Caco-2 (cell line): ENCODE measurements around the gene SMPDL3A. TPM values are rescaled to one million over a fixed set of nuclear protein-coding genes. Genes with fewer than 3 reads are reported as not detected.
"Not testable (repeated sequence)": the region's sequence is repeated elsewhere in the genome, so short reads cannot be mapped to it uniquely, and the experiment has no call there.

Source experiments
- BruUV-seq: library from RNA; stranded (reverse); fragments of 400-500 nt; replicated peaks from 2 replicates; lab custom pipeline; 2021; lab: Mats Ljungman, UMichigan
- CTCF ChIA-PET: fragments of 300-600 bp; sonication (Branson Sonifier 250); formaldehyde crosslinking; loops from one replicate; lab custom pipeline; 2022; ENCODE audit warnings: antibody characterized with exemption; lab: Charles Lee
- POLR2A ChIA-PET: fragments of 300-600 bp; sonication (Branson Sonifier 250); formaldehyde crosslinking; loops from one replicate; lab custom pipeline; 2022; ENCODE audit warnings: antibody characterized with exemption; lab: Charles Lee
- DNase-seq, 2 experiments: peaks; one replicate each; pipeline versions ENCODE4 v3.0.0 to v3.0.0-alpha.2; 2020 to 2022
- H3K27me3 ChIP-seq: replicated peaks from 2 replicates; pipeline ENCODE4 v1.6.0; 2011; ENCODE audit warnings: low read length; ENCODE audit not compliant: control insufficient read depth, insufficient read depth
- H3K36me3 ChIP-seq: 2 replicates; pipeline ENCODE4 v1.5.1; 2011; ENCODE audit warnings: low read length; ENCODE audit not compliant: control insufficient read depth, insufficient read depth
- H3K4me1 ChIP-seq: fragments of 250-450 bp; sonication (Bioruptor Pico); 2 replicates; pipeline ENCODE4 v1.5.1; 2020; ENCODE audit warnings: mild to moderate bottlenecking
- H3K4me3 ChIP-seq: 2 replicates; pipeline ENCODE4 v1.5.1; 2011; ENCODE audit warnings: low read depth, mild to moderate bottlenecking, control low read depth, low read length
- H3K9me3 ChIP-seq: fragments of 250-450 bp; sonication (Bioruptor Pico); 2 replicates; pipeline ENCODE4 v1.5.1; 2020; ENCODE audit warnings: mild to moderate bottlenecking, moderate library complexity
- H3K27ac Mint-ChIP-seq: one replicate; pipeline ENCODE4 v1.8.0; 2022; ENCODE audit warnings: mixed read lengths; ENCODE audit not compliant: unreplicated experiment
- H3K27me3 Mint-ChIP-seq: one replicate; pipeline ENCODE4 v1.8.0; 2022; ENCODE audit warnings: mixed read lengths; ENCODE audit not compliant: insufficient read depth, unreplicated experiment
- H3K36me3 Mint-ChIP-seq: one replicate; pipeline ENCODE4 v1.8.0; 2022; ENCODE audit warnings: mild to moderate bottlenecking, mixed read lengths; ENCODE audit not compliant: insufficient read depth, unreplicated experiment
- H3K4me1 Mint-ChIP-seq: one replicate; pipeline ENCODE4 v1.8.0; 2022; ENCODE audit warnings: low read depth, mixed read lengths; ENCODE audit not compliant: unreplicated experiment
- H3K4me3 Mint-ChIP-seq: one replicate; pipeline ENCODE4 v1.8.0; 2022; ENCODE audit warnings: mild to moderate bottlenecking, moderate library complexity, mixed read lengths; ENCODE audit not compliant: unreplicated experiment
- H3K9me3 Mint-ChIP-seq: one replicate; pipeline ENCODE4 v1.8.0; 2022; ENCODE audit warnings: mixed read lengths; ENCODE audit not compliant: unreplicated experiment
- CTCF ChIP-seq, 2 experiments: fragments of 200-600 bp in 1 of 2; IDR thresholded peaks; 1 replicate in 1 of 2; 2 replicates in 1 of 2; pipeline versions ENCODE4 v1.5.1 to v1.8.0; 2011 to 2022; ENCODE audit warnings: antibody characterized with exemption in 1 of 2, control low read depth in 1 of 2, inconsistent platforms in 1 of 2, low read depth in 1 of 2, low read length in 1 of 2, mild to moderate bottlenecking in 1 of 2, moderate library complexity in 1 of 2; ENCODE audit not compliant: insufficient read depth in 1 of 2, severe bottlenecking in 1 of 2, unreplicated experiment in 1 of 2
- intact Hi-C: fragments of 100-400 bp; cut with micrococcal nuclease; formaldehyde crosslinking; loops from one replicate; pipeline ENCODE4 v1.10.0; 2022; ENCODE audit not compliant: unreplicated experiment
- total RNA-seq: library from RNA; stranded (reverse); gene quantifications from 2 replicates; pipeline ENCODE4 v1.2.3, GENCODE V29; 2022

SMPDL3A gene
- total RNA-seq, 1 experiment from 2014 or later, result 21.7 TPM

DNA sequence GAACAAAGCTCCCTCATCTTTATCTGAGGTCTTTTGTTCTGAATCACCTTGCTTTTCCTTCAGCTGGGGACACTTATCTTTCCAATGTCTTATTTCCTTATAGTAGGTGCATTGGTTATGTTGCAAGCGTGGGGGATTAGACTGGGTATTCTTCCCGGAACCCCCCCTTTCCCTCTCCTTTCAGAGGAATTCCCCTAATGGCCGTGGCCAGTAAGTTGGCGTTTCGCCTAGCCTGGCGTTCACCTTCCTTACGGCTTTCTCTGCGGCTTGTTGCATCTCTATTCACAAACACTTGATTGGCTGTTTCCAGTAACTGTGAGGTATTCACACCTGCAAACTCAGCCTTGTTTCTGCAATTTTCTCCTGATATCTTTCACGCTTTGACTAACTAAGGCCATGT lies 42.4 kb upstream of the SMPDL3A start:
- Histone ChIP-seq H3K4me3 (no peak overlapping the region), H3K9me3 (no peaks in the 10 kb centered on the region), H3K4me1 (peaks cover 16% of the 10 kb centered on the region), H3K36me3 (no peaks in the 10 kb centered on the region), H3K27me3 (no peaks in the 10 kb centered on the region)
- Mint-ChIP-seq H3K4me3 (no peak overlapping the region), H3K4me1 (peaks cover 7% of the 10 kb centered on the region), H3K36me3 (no peaks in the 10 kb centered on the region), H3K27ac (no peak overlapping the region), H3K9me3 (no peaks in the 10 kb centered on the region), H3K27me3 (no peaks in the 10 kb centered on the region)
- no peak for TF ChIP-seq CTCF (IDR thresholded peaks at IDR 0.05; ENCODE audit: insufficient read depth in 1 of 2, low read depth in 1 of 2, low read length in 1 of 2, severe bottlenecking in 1 of 2, unreplicated experiment in 1 of 2)
- POLR2A ChIA-PET, result no interaction called here
- no TSS peak for BruUV-seq
- no peak for DNase-seq
- CTCF ChIA-PET, result no interaction called here
- intact Hi-C loops, result no loop called here

GRCh38 chr6:122747573-122747972 lies 41.5 kb upstream of the SMPDL3A start:
- Mint-ChIP-seq H3K36me3 (no peaks in the 10 kb centered on the region), H3K27me3 (no peaks in the 10 kb centered on the region), H3K4me3 (no peak overlapping the region), H3K9me3 (no peaks in the 10 kb centered on the region), H3K4me1 (peaks cover 9% of the 10 kb centered on the region), H3K27ac (no peak overlapping the region)
- no peak overlapping the region for H3K4me3 ChIP-seq
- intact Hi-C loops, result no loop called here
- no peaks in the 10 kb centered on the region for H3K27me3 ChIP-seq
- no peak for TF ChIP-seq CTCF (IDR thresholded peaks at IDR 0.05; ENCODE audit: insufficient read depth in 1 of 2, low read depth in 1 of 2, low read length in 1 of 2, severe bottlenecking in 1 of 2, unreplicated experiment in 1 of 2)
- peaks cover 16% of the 10 kb centered on the region for H3K4me1 ChIP-seq
- ChIA-PET CTCF (no interaction called here), POLR2A (no interaction called here)
- H3K36me3 ChIP-seq, result no peaks in the 10 kb centered on the region
- H3K9me3 ChIP-seq, result no peaks in the 10 kb centered on the region
- DNase-seq, result no peak
- no TSS peak for BruUV-seq

- H3K4me3 Mint-ChIP-seq, H3K9me3 ChIP-seq, H3K36me3 Mint-ChIP-seq, DNase-seq, BruUV-seq, intact Hi-C loops, H3K4me1 Mint-ChIP-seq, H3K27me3 ChIP-seq, POLR2A ChIA-PET, H3K9me3 Mint-ChIP-seq, H3K27me3 Mint-ChIP-seq, CTCF ChIA-PET, H3K4me3 ChIP-seq, H3K36me3 ChIP-seq, H3K27ac Mint-ChIP-seq: not testable (repeated sequence)
- peaks cover 16% of the 10 kb centered on the region for H3K4me1 ChIP-seq
Measured at GRCh38 chr6:122748945-122749344, 40.1 kb upstream of the SMPDL3A start.
